A673 (cell line): ENCODE results near the gene SLC51A. TPM values are rescaled to one million over a fixed set of nuclear protein-coding genes. Genes with fewer than 3 reads are reported as not detected.
A peak's percentile ranks its signal among the peaks of the same experiment; 100 is the strongest.

Experiments used
- BruUV-seq: library from RNA; stranded (reverse); fragments of 400-500 nt; replicated peaks from 2 replicates; lab custom pipeline; 2021; lab: Mats Ljungman, UMichigan
- CTCF ChIA-PET: fragments of 300-600 bp; sonication (Branson Sonifier 250); formaldehyde crosslinking; loops from one replicate; lab custom pipeline; 2022; ENCODE audit warnings: antibody characterized with exemption; lab: Charles Lee
- POLR2A ChIA-PET: fragments of 300-600 bp; sonication (Branson Sonifier 250); formaldehyde crosslinking; loops from one replicate; lab custom pipeline; 2022; ENCODE audit warnings: antibody characterized with exemption; ENCODE audit not compliant: low non-redundant PET; lab: Charles Lee
- DNase-seq: peaks from one replicate; pipeline ENCODE4 v3.0.0-alpha.2; 2015; ENCODE audit warnings: low spot score
- H3K27ac ChIP-seq: fragments of 200-600 bp; sonication (generic); 2 replicates; pipeline ENCODE4 v1.5.1; 2016; ENCODE audit warnings: mixed run types, low read depth, mild to moderate bottlenecking, mixed read lengths, antibody characterized with exemption, low read length; ENCODE audit not compliant: poor library complexity, severe bottlenecking
- H3K27me3 ChIP-seq: fragments of 200-600 bp; sonication (generic); replicated peaks from 2 replicates; pipeline ENCODE4 v1.6.1; 2017; ENCODE audit warnings: mixed run types, low read depth, mild to moderate bottlenecking, mixed read lengths, antibody characterized with exemption, low read length; ENCODE audit not compliant: insufficient read depth, poor library complexity
- H3K36me3 ChIP-seq: fragments of 200-600 bp; sonication (generic); 2 replicates; pipeline ENCODE4 v1.6.1; 2016; ENCODE audit warnings: mixed run types, mild to moderate bottlenecking, mixed read lengths, antibody characterized with exemption, low read length; ENCODE audit not compliant: insufficient read depth, poor library complexity, severe bottlenecking
- H3K4me1 ChIP-seq: fragments of 200-600 bp; sonication (generic); 2 replicates; pipeline ENCODE4 v1.6.1; 2017; ENCODE audit warnings: mixed run types, mild to moderate bottlenecking, mixed read lengths, antibody characterized with exemption, low read length; ENCODE audit not compliant: insufficient read depth, poor library complexity, severe bottlenecking
- H3K4me3 ChIP-seq: fragments of 200-600 bp; sonication (generic); 2 replicates; pipeline ENCODE4 v1.5.1; 2016; ENCODE audit warnings: low read depth, mixed run types, mild to moderate bottlenecking, mixed read lengths, low read length; ENCODE audit not compliant: poor library complexity, severe bottlenecking
- H3K9me3 ChIP-seq: fragments of 200-600 bp; sonication (generic); 2 replicates; pipeline ENCODE4 v1.6.1; 2016; ENCODE audit warnings: mixed run types, low read depth, mild to moderate bottlenecking, mixed read lengths, antibody characterized with exemption, low read length; ENCODE audit not compliant: poor library complexity, severe bottlenecking
- EZH2 ChIP-seq: fragments of 200-600 bp; sonication (generic); IDR thresholded peaks from 2 replicates; pipeline ENCODE4 v1.6.1; 2017; ENCODE audit warnings: borderline replicate concordance, low read depth, mild to moderate bottlenecking, mixed read lengths, antibody characterized with exemption, low read length; ENCODE audit not compliant: poor library complexity, severe bottlenecking
- intact Hi-C: fragments of 100-400 bp; cut with micrococcal nuclease; formaldehyde crosslinking; loops from one replicate; pipeline ENCODE4 v1.10.0; 2022; ENCODE audit not compliant: unreplicated experiment
- total RNA-seq: library from RNA; stranded (reverse); gene quantifications from 2 replicates; pipeline ENCODE4 v1.2.3, GENCODE V29; 2021
- TF ChIP-seq, protein P1 (sequence below): fragments of 300-800, 200-600 bp; sonication (generic); conservative IDR thresholded peaks from 2 replicates; pipeline ENCODE4 v1.5.1; 2017; ENCODE audit warnings: low read depth, mild to moderate bottlenecking, antibody characterized with exemption, low read length, moderate library complexity, mixed read lengths

SLC51A gene
- total RNA-seq, 1 experiment from 2014 or later: not detected

DNA sequence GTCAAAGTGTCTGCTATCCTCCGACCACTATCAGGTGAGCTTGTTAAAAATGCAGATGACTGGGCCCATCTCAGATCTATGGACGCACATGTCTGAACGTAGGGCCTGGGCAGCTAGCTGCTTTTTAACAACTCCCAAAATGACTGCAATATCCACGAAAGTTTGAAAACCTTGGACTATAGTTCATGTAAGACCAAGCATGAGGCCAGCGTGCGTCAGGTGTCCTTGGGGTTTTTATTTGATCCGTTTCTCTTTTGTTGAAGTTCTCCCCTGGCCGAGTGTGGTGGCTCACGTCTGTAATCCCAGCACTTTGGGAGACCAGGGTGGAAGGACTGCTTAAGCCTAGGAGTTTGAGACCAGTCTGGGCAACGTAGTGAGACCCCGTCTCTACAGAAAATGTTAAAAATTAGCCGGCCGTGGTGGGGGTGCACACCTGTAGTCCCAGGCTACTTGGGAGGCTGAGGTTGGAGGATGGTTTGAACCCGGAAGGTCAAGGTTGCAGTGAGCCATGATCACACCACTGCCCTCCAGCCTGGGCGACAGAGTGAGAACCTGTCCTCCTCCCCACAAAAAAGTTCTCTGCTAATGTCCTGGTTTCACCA, 9.5 kb downstream of the SLC51A start:
- CTCF ChIA-PET: no interaction called here
- POLR2A ChIA-PET: no interaction called here
- H3K4me1 ChIP-seq: no peaks in the 10 kb centered on the region
- no peak overlapping the region for H3K4me3 ChIP-seq
- BruUV-seq: no TSS peak
- H3K27me3 ChIP-seq: no peaks in the 10 kb centered on the region
- intact Hi-C loops: no loop called here
- no peaks in the 10 kb centered on the region for H3K9me3 ChIP-seq
- no peaks in the 10 kb centered on the region for H3K36me3 ChIP-seq
- DNase-seq: no peak
- no peak overlapping the region for H3K27ac ChIP-seq
- TF ChIP-seq, protein P1, sequence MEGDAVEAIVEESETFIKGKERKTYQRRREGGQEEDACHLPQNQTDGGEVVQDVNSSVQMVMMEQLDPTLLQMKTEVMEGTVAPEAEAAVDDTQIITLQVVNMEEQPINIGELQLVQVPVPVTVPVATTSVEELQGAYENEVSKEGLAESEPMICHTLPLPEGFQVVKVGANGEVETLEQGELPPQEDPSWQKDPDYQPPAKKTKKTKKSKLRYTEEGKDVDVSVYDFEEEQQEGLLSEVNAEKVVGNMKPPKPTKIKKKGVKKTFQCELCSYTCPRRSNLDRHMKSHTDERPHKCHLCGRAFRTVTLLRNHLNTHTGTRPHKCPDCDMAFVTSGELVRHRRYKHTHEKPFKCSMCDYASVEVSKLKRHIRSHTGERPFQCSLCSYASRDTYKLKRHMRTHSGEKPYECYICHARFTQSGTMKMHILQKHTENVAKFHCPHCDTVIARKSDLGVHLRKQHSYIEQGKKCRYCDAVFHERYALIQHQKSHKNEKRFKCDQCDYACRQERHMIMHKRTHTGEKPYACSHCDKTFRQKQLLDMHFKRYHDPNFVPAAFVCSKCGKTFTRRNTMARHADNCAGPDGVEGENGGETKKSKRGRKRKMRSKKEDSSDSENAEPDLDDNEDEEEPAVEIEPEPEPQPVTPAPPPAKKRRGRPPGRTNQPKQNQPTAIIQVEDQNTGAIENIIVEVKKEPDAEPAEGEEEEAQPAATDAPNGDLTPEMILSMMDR: no peak
- no peak for TF ChIP-seq EZH2

DNA sequence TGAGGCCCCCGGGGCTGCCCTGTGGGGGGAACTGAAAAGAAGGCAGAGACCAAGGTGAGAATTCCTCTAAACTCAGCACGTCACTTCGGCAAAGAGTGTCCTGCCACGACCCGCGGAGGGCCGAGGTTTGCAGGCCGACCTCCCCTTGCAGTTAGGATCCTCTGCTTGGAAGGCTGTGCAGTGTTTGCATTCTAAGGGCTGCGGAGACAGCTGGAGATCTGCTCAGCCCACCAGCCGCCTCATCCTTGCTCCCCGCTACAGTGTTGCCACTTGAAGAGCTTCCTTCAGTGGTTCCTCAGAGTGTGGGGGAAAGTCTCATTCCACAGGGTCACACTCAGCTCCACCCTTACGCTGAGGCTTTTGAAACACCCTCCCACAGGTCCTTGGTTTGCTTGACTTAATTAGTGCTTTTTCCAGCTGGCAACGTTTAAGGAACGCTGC, 10.8 kb downstream of the SLC51A start:
- ChIA-PET POLR2A (no interaction called here), CTCF (interaction anchor here (0.5 kb wide), 1 partner anchor 151 kb away, joined by 4 read pairs; no protein-coding TSS in a partner anchor)
- Histone ChIP-seq H3K36me3 (no peaks in the 10 kb centered on the region), H3K4me1 (no peaks in the 10 kb centered on the region), H3K27ac (no peak overlapping the region), H3K9me3 (no peaks in the 10 kb centered on the region), H3K27me3 (no peaks in the 10 kb centered on the region), H3K4me3 (no peak overlapping the region)
- TF ChIP-seq, protein P1: no peak
- TF ChIP-seq EZH2: no peak
- intact Hi-C loops: no loop called here
- no peak for DNase-seq
- BruUV-seq: no TSS peak

DNA sequence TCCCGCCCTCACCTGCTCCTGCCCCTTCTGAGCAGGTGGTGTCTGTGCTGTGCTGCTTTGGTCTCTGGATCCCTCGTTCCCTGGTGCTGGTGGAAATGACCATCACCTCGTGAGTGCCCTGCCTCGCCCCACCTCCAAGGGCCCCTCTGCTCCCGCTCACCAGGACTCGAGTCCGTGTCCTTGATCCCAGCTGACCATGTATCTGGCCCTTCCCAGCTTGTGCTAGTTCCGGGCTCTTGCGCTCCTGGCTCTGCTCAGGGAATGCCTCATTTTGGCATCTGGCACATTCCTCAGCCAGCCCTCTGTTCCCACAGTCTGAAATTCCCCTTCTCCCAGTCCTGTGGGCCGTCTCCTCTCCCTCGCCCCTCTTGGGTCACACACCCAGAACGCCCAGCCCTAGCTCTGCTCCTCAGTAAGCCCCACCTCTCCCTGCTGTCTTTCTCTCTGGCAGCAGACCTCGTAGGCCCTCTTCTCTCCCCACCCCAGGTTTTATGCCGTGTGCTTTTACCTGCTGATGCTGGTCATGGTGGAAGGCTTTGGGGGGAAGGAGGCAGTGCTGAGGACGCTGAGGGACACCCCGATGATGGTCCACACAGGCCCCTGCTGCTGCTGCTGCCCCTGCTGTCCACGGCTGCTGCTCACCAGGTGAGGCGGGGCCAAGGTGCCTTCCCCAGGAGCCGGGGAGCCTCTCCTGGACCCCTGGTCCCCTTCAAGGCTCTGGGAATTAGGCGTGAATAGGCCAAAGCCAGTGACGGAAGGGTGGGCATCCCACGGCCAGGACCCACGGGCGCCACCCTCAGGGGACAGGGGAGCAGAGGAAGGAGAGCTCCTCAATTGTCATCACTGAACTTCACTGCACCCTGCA, 11.5 kb downstream of the SLC51A start:
- ChIA-PET CTCF (no interaction called here), POLR2A (interaction anchor here (0.6 kb wide), 1 partner anchor 17 kb away, joined by 10 read pairs; no protein-coding TSS in a partner anchor)
- no peaks in the 10 kb centered on the region for H3K9me3 ChIP-seq
- DNase-seq: no peak
- no peak overlapping the region for H3K27ac ChIP-seq
- no peaks in the 10 kb centered on the region for H3K27me3 ChIP-seq
- H3K4me1 ChIP-seq: no peaks in the 10 kb centered on the region
- H3K4me3 ChIP-seq: no peak overlapping the region
- no TSS peak for BruUV-seq
- intact Hi-C loops: no loop called here
- TF ChIP-seq EZH2: no peak
- TF ChIP-seq, protein P1: 0 out of 2 replicates have a peak, but pooled peaks have one; percentile 19
- no peaks in the 10 kb centered on the region for H3K36me3 ChIP-seq
